Activated CD8-positive, alpha-beta memory T cell treated with anti-CD3 and anti-CD28 coated beads, Interleukin-2, amount 50 U/mL, for 24 hours (primary cell): ENCODE measurements around the gene WDR75.
"Not testable (repeated sequence)": the region's sequence is repeated elsewhere in the genome, so short reads cannot be mapped to it uniquely, and the experiment has no call there.

Source experiments
- DNase-seq: peaks from one replicate; pipeline ENCODE4 v3.0.0-alpha.2; 2020; ENCODE audit errors: extremely low read depth

The WDR75 gene

DNA sequence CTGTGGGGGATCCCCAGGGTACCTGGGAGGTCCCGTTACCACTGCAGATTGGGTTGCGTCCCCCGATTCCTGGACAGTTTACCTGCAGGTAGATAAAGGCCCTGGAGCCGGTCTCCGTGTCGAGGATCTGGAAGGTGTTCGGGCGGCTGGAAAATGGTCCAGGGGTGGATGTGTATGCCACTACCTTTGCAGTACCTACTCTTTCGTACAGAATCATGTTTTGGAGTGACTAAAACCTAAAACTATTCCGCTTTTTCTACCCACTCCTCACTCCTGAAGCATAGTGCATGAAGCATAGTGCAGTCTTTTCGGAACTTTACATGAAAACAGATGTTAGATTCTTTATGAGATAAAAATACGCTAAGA, 418 bp downstream of the WDR75 start:
- no peak for DNase-seq

DNA sequence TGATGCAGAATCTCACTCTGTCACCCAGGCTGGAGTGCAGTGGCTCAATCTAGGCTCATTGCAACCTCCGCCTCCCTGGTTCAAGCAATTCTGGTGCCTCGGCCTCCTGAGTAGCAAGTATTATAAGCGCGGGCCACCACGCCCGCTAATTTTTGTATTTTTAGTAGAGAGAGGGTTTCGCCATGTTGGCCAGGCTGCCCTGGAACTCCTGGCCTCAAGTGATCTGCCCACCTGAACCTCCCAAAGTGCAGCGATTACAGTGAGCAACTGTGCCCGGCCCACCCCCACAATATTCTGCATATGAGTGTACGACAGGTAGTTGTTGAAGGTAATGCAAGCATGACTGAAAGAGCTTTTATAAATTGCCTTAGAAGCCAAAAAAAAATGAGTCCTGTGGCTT, 1.2 kb downstream of the WDR75 start:
- no peak for DNase-seq

DNA sequence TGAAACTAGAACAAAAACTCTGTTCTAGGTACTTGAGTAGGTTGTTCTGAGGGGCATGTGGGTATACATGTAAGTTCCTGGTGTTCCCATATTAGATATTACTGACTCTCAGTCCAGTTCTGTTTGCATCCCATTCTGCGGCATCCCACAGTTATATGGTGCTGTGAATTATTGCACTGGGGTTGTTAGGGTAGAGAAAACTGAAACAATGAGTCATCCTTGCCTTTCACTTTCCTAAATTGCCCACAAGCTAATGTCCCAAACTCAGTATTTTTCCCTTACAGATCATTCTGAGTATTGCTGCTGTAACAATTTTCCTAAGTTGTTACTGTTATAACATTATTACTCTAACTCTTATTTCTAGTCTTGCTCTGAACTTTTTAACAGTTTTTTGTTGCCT, 3.0 kb downstream of the WDR75 start:
- no peak for DNase-seq

DNA sequence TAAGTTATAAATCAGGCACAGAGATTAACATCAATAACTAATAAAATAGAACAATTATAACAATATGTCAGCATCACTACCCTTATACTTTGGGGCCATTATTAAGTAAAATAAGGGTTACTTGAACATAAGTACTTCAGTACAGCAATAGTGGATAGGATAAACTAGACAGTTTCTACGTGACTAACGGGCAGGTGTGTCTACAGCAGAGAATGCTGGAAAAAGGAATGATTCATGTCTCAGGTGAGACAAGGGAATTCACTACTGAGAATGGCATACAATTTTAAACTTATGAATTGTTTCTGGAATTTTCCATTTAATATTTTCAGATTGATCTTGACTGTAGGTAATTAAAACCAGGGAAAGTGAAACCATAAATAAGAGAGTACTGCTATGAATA, 5.5 kb downstream of the WDR75 start:
- no peak for DNase-seq

DNA sequence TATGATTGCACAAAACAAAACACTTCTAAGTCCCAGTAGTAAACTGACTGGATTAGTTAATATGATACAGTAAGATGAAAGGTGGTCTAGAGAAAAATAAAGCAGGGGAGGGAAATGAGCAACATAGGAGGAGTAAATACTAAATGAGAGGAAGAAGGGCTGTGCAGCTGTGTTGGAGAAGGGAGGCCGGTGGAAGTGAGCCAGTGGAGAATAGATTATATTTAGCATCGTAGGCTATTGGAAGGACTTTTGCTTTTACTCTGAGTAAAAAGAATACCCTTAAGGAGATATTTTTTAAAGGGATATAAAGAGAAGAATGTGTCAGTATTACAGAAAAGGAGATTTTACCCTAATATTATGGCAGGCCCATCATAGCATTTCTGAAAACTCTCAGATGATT, 12.7 kb downstream of the WDR75 start:
- DNase-seq, result no peak

DNA sequence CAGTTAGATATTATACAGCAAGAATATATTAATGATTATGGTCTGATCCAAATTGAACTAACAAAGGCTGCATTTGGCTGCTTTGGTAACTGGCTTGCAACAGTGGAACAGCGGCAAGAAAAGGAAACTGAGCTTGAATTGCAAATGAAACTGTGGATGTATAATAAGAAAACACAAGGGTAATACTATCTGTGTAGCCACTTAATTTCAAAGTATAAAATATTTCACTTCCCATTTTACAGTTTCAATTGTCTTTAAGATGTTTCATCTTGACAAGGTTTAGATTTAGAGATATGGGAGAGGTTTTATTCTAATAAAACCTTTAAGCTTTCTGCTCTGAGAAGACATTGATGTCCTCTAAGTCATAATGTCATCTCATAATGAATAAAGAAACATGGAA, 23.8 kb downstream of the WDR75 start:
- no peak for DNase-seq

DNA sequence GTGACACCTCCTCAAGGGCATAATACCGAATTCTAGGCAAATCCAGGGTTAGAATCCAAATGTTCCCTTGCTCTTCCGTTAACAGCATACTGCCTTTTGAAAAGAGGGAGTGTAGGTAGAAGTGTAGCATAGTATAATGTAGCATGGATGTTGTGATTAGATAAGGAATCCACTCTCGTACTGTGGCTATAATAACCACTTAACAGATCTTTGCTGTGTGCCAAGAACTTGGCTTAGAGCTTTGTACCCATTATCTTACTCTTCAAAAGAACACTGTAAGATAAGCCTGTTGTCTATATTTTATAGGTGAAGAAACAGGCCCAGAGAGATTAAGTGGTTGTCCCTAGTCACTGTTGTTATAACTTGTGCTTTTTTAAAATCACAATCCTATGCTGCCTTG, 24.2 kb downstream of the WDR75 start:
- no peak for DNase-seq

DNA sequence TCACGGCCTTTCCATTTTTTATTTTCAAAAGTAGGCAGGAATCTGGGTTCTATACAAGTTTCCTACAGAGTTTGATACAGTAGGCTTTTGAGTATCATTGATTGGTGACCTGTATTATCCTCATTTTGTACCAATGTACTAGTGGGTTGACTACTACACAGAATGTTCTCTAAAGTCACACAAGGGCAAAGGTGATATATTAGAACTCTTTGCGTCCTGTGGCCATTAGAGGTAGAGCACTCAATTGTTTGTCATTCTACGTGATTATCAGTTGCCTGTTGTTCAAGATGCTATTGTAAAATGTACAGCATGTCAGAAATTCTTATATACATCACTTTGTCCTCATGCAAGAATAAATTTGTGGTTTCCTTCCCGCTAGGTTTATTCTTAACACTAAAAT, 24.8 kb downstream of the WDR75 start:
- no peak for DNase-seq

DNA sequence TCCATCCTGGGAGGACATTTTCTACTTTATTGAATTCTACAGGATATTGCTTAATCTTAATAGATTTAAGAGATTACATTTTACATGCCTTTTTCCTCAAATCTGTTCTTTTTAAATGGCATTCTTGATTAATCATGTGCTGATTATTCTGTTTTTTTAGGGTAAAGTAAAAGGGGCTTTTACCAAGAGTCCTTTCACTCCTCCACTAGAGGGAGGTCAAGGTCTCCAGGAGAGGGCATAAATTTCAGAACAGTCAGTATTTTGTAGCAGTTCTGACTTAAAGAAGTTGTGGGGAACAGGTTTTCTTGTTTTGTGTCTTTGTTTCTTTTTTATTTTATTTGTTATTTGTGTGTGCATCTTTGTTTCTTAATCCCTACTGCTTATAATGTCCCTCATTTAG, 25.4 kb downstream of the WDR75 start:
- DNase-seq, result no peak

DNA sequence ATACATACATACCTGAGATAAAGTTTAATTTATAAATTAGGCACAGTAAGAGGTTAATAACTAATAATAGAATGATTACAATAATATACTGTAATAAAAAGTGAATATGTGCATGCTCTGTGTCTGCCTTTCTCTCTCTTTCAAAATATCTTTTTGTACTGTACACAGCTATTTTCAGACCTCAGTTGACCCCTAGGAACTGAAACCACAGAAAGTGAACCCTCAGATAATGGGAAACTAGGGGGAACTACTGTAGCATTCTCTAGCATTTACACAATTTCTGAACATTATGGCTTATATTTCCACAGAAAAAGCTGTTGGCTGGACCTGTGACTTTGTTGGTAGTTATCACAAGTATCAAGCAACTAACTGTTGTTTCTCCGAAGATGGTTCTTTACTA, 25.9 kb downstream of the WDR75 start:
- no peak for DNase-seq

DNA sequence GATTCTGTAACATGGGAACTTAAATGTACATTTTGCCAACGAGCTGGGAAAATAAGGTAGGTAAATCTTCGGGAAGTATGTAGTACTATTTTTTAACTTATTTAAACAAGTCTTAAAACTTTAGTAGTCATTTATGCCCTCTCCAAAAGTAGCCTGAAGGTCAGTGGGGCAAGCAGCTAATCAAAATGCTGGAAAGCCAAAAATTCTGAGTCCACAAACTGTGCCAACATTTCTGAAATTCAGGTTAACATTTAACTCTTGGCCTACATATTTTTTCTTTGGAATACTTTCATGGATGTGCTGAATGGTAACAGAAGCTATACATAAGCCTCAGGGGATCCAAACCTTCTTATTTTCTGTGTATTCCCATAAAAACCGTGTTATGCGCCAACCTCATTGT, 26.3 kb downstream of the WDR75 start:
- DNase-seq, result no peak

DNA sequence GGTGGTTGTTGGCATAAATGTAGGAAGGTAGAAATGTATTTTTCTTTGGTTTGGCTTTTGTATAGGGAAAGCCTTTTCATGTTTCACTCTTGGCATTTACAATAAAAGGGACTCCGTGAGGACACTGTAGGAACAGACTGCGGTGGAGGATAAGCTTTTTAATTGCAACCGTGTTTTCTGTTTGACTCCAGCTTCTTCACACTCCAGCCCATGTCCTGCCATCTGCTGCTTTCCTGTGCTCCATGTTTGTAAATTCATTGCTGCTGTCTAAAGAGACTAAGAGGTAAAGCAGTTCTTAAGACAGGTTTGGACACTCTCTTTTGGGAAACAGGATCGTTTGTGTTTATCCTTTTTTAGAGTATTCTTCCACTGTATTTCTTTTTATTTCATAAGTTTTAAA, 33.3 kb downstream of the WDR75 start:
- DNase-seq, result no peak

DNA sequence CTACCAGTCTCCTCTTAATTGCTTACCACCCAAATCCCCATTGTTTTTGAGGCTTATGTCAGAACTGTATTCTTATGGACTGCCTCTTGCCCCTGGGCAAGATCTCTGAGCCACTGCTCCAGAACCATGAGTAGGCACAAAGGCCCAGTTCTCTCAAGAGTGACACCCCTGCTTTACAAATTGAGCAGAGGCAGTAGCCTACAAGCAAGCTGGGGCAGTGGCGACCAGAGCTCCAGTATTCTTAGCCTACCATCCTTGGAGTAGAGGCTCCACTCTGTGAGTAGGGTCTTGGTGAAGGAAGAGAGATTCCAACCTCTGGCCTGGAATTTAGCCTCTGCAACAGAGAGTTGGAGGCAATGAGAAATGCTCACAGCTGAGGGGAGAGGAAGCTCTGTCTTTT, 36.5 kb downstream of the WDR75 start:
- DNase-seq, result no peak

DNA sequence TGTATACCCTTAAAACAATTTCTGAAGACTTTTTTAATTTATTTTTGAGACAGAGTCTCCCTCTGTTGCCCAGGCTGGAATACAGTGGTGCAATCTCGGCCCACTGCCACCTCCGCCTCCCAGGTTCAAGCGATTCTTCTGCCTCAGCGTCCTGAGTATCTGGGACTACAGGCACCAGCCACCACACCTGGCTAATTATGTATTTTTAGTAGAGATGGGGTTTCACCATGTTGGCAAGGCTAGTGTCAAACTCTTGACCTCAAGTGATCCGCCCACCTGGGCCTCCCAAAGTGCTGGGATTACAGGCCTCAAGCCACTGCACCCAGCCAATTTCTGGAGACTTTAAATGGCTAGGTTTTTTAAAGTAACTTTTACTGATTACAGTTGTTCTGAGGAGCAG, 37.0 kb downstream of the WDR75 start:
- not testable (repeated sequence) for DNase-seq

DNA sequence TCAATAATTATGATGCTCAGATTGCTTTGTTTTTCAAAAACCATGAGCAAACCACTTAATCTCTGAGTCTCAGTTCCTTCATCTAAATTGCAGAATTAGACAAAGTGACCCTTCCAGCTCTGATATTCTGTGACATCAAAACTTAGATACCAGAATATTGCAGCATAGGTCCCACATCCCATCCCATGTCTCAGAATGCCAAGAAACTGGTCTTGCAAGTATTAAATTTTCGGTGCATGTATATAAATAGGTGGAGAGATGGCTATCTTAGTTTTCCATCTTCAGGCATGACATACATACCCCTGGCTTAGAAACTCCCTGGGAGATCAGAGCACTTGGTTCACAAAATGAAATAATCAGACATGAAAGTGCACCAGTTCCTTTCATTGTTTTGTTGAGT, 39.8 kb downstream of the WDR75 start:
- DNase-seq, result no peak

DNA sequence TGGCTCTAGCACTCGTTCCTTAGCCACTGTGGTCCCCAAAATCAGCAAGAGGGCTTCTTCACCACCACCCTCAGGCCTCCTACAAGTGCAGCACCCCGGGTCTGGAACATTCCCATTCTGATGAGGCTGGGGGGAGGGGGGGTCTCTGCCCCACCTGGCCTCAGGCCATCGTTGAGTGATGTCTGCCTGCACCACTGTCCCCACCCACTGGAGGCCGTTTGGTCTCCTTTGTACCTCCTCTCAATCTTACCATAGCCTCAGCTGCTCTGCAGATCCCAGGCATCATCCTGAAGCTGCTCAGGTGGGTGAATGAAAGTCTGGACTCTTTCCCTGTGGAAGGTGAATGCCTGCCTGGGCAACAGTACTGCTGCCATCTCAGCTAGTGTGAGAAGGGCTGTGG, 42.3 kb downstream of the WDR75 start:
- DNase-seq, result no peak

DNA sequence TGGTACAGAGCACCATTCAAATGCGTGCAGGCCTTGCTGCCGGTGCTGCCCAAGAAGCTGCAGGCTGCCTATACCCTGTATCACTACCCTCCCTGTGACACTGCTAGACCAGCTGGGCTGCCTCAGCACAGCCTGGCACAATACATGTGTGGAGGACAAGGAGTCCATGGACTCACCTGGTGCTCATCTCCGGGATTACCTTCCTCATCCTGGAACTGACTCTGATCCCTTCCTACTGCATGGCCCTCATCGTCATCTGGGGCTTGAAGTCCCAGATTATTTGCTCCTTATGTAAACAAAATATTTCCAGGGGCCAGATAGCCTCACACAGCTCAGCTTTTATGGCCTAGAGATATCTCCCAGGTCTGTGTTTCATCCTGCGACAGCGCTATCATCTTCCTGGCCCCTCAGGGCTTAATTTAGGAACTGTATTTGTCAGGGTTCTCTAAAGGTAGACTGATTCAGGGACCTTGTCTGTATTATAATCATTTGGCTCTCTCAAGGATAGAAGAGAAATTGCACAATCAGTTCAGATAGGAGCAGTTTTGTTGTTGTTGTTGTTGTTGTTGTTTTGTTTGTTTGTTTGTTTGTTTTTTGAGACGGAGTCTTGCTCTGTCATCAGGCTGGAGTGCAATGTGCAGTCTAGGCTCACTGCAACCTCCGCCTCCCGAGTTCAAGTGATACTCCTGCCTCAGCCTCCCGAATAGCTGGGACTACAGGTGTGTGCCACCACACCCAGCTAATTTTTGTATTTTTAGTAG, 42.9 kb downstream of the WDR75 start:
- DNase-seq, result no peak

DNA sequence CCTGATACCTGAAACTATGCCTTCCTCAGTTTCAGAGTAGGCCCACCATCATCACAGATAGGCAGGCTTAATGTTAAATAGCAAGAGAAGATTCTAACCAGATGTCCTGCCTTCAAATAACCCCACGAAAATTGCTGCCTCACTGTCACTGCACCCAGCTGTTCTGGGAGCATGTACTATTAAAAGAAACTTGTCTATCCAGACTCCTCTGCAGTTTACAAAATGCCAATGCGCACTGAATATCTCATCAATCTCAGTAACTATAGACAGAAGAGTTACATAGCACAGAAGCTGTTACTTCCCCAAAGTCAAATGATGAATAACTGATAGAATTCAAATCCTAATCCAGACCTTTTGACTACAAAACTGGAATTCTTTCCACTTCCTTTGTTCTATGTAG, 43.9 kb downstream of the WDR75 start:
- no peak for DNase-seq

DNA sequence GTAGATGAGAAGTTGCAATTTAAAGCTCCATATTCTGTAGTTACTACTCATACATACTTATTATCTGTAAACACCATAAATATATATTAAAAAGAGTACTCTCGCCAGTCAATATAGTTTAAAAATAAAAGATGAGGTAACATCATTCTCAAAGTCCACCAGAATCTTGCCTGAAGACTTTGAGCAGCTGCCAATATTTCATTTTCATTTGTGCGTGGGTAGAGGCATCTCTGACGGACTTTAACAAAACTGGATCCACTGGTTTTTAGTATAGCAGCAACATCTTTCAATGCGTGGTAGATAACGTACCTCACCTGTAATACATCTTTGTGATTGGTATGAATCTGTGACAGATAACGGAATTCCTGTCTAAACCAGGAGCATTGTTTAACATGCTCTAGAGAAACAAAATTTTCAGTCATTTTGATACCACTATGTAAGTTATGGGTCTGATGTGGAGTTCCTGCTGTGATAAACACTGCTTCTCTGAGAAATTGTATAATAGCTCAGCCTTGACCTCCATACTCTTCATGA, 45.0 kb downstream of the WDR75 start:
- no peak for DNase-seq

DNA sequence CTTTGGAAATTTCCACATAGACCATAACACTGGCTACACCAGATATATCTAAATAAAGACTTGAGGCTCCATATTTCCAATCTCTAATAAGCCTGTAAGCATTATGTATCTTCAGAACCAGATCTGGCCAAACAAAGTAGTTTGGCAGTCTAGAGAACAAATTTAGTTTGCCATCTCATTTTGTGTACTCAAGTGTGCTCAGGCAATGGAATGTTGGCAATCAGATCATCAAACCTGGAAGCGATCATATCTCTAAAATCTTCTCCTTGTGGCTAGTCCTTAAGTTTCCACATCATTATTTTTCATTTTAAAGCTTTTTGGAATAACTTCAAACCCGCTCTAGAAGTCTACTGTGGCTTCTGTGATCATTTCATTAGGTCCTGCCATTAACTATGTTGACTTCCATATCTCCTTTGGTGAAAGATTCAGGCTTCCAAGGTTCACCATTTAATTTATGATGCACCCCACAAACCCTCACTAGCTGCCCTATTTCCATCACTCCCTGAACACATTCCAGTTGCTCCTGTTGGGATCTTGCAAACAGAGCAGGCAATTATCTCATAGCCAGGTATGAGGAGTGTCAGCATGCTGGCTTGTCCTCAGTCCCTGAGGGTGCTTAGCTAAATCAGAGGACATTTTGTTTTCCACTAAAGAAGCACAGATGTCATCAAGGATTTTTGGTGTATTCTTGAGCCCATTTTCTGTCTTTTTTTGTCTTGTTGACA, 46.2 kb downstream of the WDR75 start:
- no peak for DNase-seq

DNA sequence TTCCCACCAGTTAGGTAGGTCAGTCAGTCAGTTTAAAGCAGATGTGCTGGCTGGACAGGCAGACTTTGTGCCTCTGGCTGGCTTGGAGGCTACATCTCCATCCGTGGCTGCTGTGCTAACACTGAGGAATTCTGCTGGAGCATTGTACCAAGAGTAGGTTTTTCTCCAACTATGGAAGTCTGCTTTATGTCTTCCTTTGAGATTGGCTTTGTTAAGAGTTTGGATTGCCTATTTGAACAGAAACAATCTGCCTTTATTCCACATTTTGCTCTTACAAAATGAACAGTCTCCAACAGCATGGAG, 46.7 kb downstream of the WDR75 start:
- DNase-seq, result no peak

DNA sequence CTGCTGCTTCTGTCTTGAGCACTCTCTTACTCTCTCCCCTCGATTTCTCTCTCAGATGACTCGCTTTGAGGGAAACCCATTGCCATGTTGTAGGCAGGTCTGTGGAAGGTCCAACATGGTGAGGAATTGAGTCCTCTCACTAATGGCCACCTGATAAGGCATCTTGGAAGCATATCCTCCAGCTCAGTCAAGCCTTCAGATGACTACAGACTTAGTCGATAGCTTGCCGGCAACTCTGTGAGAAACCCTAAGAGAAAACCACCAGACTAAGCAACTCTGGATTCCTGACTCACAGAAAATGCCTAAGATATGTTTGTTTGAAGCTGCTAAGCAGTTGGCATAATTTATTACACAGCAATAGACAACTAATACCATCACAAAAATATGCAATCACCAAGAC, 51.2 kb downstream of the WDR75 start:
- no peak for DNase-seq

DNA sequence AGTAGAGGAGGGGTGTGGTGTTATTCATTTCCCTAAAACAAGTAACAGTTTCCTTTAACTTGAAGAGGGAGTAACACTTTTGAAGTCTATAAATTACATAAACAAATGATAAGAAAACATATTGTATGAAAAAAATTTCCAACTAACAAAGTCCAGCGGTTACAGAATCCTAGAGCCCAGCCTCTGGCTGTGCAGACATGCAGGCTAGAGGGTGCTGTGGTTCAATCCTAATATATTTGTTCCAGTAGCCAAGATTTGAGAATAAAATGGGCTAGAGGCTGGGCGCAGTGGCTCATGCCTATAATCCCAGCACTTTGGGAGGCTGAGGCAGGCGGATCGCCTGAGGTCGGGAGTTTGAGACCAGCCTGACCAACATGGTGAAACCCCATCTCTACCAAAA, 56.9 kb downstream of the WDR75 start:
- DNase-seq, result no peak

DNA sequence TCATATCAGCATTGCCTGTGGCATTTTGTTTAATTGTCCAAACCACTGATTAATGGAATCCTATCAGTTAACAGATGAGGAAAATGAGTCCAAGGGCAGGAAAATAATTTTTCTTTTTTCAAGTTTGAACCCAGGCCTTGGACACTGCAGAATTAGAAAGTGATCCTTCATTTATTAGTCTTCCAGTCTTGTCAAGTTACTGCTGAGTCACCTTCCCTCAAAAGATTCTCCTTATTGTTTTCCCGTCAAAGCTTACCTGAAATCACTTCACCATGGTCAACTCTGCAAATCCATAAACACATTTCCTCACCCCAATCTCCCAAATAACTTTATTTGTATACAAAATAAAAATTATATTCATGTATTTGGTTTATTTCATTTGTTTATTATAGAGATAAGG, 57.9 kb downstream of the WDR75 start:
- DNase-seq, result no peak
